SK-N-SH treated with all-trans-retinoic acid at 6 μM for 48 hours (cell line): ENCODE data around the gene FNIP1.

Experiments
- ATAC-seq: fragments of 200-7000 bp; cut with Tn5 transposase; 3 replicates; pipeline ENCODE4 v1.9.1; 2020; ENCODE audit warnings: mild to moderate bottlenecking, moderate library complexity
- ARNTL ChIP-seq: fragments of 450-650 bp; formaldehyde crosslinking; IDR thresholded peaks from 2 replicates; pipeline ENCODE4 v1.5.0; 2020; ENCODE audit warnings: low read depth, mild to moderate bottlenecking, moderate library complexity, borderline replicate concordance
- CREB5 ChIP-seq: fragments of 250-450 bp; sonication (Bioruptor Pico); IDR thresholded peaks from 2 replicates; pipeline ENCODE4 v1.5.1; 2020; ENCODE audit warnings: low read depth, mild to moderate bottlenecking, moderate library complexity
- CSDC2 ChIP-seq: fragments of 250-450 bp; sonication (Bioruptor Pico); IDR thresholded peaks from 2 replicates; pipeline ENCODE4 v1.5.0; 2020; ENCODE audit warnings: mild to moderate bottlenecking, moderate library complexity
- CSRNP3 ChIP-seq: fragments of 250-450 bp; sonication (Bioruptor Pico); IDR thresholded peaks from 2 replicates; pipeline ENCODE4 v1.5.1; 2021; ENCODE audit warnings: mild to moderate bottlenecking, moderate library complexity
- ESRRG ChIP-seq: fragments of 250-450 bp; sonication (Bioruptor Pico); IDR thresholded peaks from 2 replicates; pipeline ENCODE4 v1.6.1; 2021; ENCODE audit warnings: mild to moderate bottlenecking
- GLIS3 ChIP-seq: fragments of 250-450 bp; sonication (Bioruptor Pico); IDR thresholded peaks from 2 replicates; pipeline ENCODE4 v1.5.0; 2020; ENCODE audit warnings: mild to moderate bottlenecking, moderate library complexity
- ISL1 ChIP-seq: fragments of 250-450 bp; sonication (Bioruptor Pico); IDR thresholded peaks from 2 replicates; pipeline ENCODE4 v2.1.2; 2022; ENCODE audit warnings: mild to moderate bottlenecking, moderate library complexity
- OSR1 ChIP-seq: fragments of 250-450 bp; sonication (Bioruptor Pico); IDR thresholded peaks from 2 replicates; pipeline ENCODE4 v1.8.0; 2022; ENCODE audit warnings: moderate library complexity, mild to moderate bottlenecking, inconsistent platforms
- PATZ1 ChIP-seq: fragments of 250-450 bp; sonication (Bioruptor Pico); IDR thresholded peaks from 2 replicates; pipeline ENCODE4 v1.8.0; 2020; ENCODE audit warnings: mild to moderate bottlenecking, moderate library complexity, borderline replicate concordance
- POU6F1 ChIP-seq: fragments of 250-450 bp; sonication (Bioruptor Pico); IDR thresholded peaks from 2 replicates; pipeline ENCODE4 v1.8.0; 2021; ENCODE audit warnings: low read depth, mild to moderate bottlenecking, moderate library complexity, borderline replicate concordance
- PPARA ChIP-seq: fragments of 250-450 bp; sonication (Bioruptor Pico); IDR thresholded peaks from 2 replicates; pipeline ENCODE4 v1.5.0; 2020; ENCODE audit warnings: mild to moderate bottlenecking, borderline replicate concordance
- RARB ChIP-seq: fragments of 250-450 bp; sonication (Bioruptor Pico); IDR thresholded peaks from 2 replicates; pipeline ENCODE4 v1.8.0; 2021; ENCODE audit warnings: mild to moderate bottlenecking, moderate library complexity
- SNAI2 ChIP-seq: fragments of 250-450 bp; sonication (Bioruptor Pico); IDR thresholded peaks from 2 replicates; pipeline ENCODE4 v1.5.0; 2020; ENCODE audit warnings: mild to moderate bottlenecking, moderate library complexity
- TCF4 ChIP-seq: fragments of 250-450 bp; sonication (Bioruptor Pico); IDR thresholded peaks from 2 replicates; pipeline ENCODE4 v1.8.0; 2021; ENCODE audit warnings: mild to moderate bottlenecking, moderate library complexity, borderline replicate concordance
- TOX ChIP-seq: fragments of 250-450 bp; sonication (Bioruptor Pico); IDR thresholded peaks from 2 replicates; pipeline ENCODE4 v1.8.0; 2021; ENCODE audit warnings: mild to moderate bottlenecking, moderate library complexity, borderline replicate concordance
- ZC3H10 ChIP-seq: fragments of 250-450 bp; sonication (Bioruptor Pico); IDR thresholded peaks from 2 replicates; pipeline ENCODE4 v1.5.1; 2021; ENCODE audit warnings: mild to moderate bottlenecking, moderate library complexity
- ZFP3 ChIP-seq: fragments of 250-450 bp; sonication (Bioruptor Pico); IDR thresholded peaks from 2 replicates; pipeline ENCODE4 v1.5.0; 2020; ENCODE audit warnings: mild to moderate bottlenecking, moderate library complexity
- ZFP30 ChIP-seq: fragments of 450-650 bp; formaldehyde crosslinking; IDR thresholded peaks from 2 replicates; pipeline ENCODE4 v1.5.0; 2022; ENCODE audit warnings: mild to moderate bottlenecking, moderate library complexity
- ZNF565 ChIP-seq: fragments of 450-650 bp; formaldehyde crosslinking; conservative IDR thresholded peaks from 2 replicates; pipeline ENCODE4 v1.5.0; 2020; ENCODE audit warnings: low read depth, mild to moderate bottlenecking, moderate library complexity
- ZNF70 ChIP-seq: fragments of 450-650 bp; formaldehyde crosslinking; IDR thresholded peaks from 2 replicates; pipeline ENCODE4 v1.5.0; 2020; ENCODE audit warnings: mild to moderate bottlenecking, moderate library complexity
- ZNF8 ChIP-seq: fragments of 450-650 bp; formaldehyde crosslinking; IDR thresholded peaks from 2 replicates; pipeline ENCODE4 v1.5.0; 2020; ENCODE audit warnings: mild to moderate bottlenecking, moderate library complexity
- TF ChIP-seq, protein P1 (sequence below): fragments of 250-450 bp; sonication (Bioruptor Pico); IDR thresholded peaks from 2 replicates; pipeline ENCODE4 v1.5.0; 2020; ENCODE audit warnings: mild to moderate bottlenecking, moderate library complexity

The FNIP1 gene

DNA sequence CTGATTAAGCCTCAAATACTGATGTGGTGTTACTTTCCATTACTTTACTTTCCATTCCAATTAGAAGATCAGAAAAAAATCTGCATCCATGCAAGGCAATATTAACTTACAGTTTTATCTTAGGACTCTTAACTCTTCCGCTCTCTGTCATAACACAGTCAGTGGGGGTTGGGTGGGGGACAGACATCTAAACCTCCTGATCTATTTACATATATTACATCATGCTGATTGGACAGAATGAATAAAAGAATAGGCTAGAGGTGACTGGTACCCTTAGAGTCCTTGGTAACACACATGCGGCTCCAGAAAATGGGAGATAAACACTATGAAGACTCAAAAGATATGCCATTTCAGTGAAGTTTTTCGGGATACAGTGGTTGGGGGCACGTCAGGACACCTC, 189.4 kb downstream of the FNIP1 start:
- TF ChIP-seq ZFP30 (CRISPR knock-in tag) (no peak), CSRNP3 (CRISPR knock-in tag) (no peak), POU6F1 (CRISPR knock-in tag) (no peak), CREB5 (CRISPR knock-in tag) (no peak), OSR1 (CRISPR knock-in tag) (no peak), SNAI2 (no peak), TCF4 (CRISPR knock-in tag) (no peak), ARNTL (CRISPR knock-in tag) (no peak)
- ATAC-seq: no peak

- no peak for ATAC-seq
- TF ChIP-seq, protein P1, sequence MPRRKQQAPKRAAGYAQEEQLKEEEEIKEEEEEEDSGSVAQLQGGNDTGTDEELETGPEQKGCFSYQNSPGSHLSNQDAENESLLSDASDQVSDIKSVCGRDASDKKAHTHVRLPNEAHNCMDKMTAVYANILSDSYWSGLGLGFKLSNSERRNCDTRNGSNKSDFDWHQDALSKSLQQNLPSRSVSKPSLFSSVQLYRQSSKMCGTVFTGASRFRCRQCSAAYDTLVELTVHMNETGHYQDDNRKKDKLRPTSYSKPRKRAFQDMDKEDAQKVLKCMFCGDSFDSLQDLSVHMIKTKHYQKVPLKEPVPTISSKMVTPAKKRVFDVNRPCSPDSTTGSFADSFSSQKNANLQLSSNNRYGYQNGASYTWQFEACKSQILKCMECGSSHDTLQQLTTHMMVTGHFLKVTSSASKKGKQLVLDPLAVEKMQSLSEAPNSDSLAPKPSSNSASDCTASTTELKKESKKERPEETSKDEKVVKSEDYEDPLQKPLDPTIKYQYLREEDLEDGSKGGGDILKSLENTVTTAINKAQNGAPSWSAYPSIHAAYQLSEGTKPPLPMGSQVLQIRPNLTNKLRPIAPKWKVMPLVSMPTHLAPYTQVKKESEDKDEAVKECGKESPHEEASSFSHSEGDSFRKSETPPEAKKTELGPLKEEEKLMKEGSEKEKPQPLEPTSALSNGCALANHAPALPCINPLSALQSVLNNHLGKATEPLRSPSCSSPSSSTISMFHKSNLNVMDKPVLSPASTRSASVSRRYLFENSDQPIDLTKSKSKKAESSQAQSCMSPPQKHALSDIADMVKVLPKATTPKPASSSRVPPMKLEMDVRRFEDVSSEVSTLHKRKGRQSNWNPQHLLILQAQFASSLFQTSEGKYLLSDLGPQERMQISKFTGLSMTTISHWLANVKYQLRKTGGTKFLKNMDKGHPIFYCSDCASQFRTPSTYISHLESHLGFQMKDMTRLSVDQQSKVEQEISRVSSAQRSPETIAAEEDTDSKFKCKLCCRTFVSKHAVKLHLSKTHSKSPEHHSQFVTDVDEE: no peak
- TF ChIP-seq CSDC2 (CRISPR knock-in tag) (no peak), ZNF565 (no peak), TCF4 (CRISPR knock-in tag) (no peak), PATZ1 (CRISPR knock-in tag) (no peak), RARB (CRISPR knock-in tag) (no peak), CREB5 (CRISPR knock-in tag) (no peak), PPARA (CRISPR knock-in tag) (no peak), ZFP3 (CRISPR knock-in tag) (no peak), TOX (CRISPR knock-in tag) (no peak), ARNTL (CRISPR knock-in tag) (no peak)
Measured at GRCh38 chr5:131605086-131605485, 191.7 kb downstream of the FNIP1 start.

DNA sequence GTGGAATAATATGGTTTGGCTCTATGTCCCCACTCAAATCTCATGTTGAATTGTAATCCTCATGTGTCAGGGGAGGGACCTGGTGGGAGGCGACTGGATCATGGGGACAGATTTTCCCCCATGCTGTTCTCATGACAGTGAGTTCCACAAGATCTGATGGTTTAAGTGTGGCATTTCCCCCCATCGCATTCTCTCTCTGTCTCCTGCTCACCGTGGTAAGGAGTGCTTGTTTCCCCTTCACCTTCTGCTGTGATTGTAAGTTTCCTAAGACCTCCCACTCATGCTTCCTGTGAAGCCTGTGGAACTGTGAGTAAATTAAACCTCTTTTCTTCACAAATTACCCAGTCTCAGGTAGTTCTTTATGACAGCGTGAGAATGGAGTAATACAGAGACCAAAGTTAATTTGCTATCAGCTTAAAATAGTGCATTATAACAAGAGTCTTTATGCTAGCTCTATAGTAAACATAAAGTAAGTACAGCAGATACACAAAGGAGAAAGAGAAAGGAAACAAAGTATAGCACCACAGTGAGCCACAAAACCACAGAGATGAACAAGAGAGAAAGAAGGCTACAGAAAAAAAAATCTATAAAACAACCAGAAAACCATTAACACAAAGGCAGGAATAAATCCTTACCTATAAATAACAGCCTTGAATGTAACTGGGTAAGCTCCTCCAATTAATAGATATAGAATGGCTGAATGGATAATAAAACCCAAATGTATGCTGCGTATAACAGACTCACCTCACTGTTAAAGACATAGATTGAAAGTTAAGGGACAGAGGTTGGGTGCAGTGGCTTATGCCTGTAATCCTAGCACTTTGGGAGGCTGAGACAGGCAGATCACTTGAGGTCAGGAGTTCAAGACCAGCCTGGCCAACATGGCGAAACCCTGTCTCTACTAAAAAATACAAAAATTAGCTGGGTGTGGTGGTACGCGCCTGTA, 201.5 kb downstream of the FNIP1 start:
- ATAC-seq: no peak
- TF ChIP-seq TCF4 (CRISPR knock-in tag): no peak
- TF ChIP-seq CSRNP3 (CRISPR knock-in tag): no peak
- no peak for TF ChIP-seq ESRRG (CRISPR knock-in tag)
- no peak for TF ChIP-seq ISL1 (CRISPR knock-in tag)
- no peak for TF ChIP-seq PATZ1 (CRISPR knock-in tag)
- TF ChIP-seq ZNF70 (CRISPR knock-in tag): no peak
- TF ChIP-seq ZNF8 (CRISPR knock-in tag): no peak
- TF ChIP-seq ZC3H10 (CRISPR knock-in tag): no peak
- TF ChIP-seq SNAI2: no peak
- TF ChIP-seq OSR1 (CRISPR knock-in tag): no peak
- no peak for TF ChIP-seq PPARA (CRISPR knock-in tag)
- no peak for TF ChIP-seq GLIS3
- TF ChIP-seq ARNTL (CRISPR knock-in tag): no peak
- TF ChIP-seq CSDC2 (CRISPR knock-in tag): no peak
